Measurements from ENCODE around the gene LPP. TPM values are rescaled to one million over a fixed set of nuclear protein-coding genes. Genes with fewer than 3 reads are reported as not detected.
A peak's percentile ranks its signal among the peaks of the same experiment; 100 is the strongest.

LPP gene
- polyA plus RNA-seq, 3 donors: 22.8 to 30.0 (median 26.9) TPM

DNA sequence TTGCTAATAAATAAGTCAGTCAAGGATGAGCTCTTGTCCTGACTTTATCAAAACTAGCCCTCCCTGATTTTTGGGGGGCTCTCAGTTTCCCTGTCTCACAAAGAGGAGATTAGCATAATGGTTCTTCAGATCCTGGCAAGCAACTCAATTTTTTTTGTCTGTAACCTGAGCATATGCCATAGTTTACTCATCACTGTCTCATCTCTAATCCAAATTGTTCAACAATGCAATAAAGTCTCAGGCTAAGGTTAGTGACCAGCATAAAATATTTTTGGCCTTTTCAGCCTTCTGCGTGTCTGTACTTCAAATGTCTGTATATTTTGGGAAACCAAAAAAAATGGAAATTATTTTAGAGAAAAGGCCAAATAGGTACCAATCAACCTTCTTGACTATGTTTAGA, 552.2 kb downstream of the LPP start:
- DNase-seq: no peak

DNA sequence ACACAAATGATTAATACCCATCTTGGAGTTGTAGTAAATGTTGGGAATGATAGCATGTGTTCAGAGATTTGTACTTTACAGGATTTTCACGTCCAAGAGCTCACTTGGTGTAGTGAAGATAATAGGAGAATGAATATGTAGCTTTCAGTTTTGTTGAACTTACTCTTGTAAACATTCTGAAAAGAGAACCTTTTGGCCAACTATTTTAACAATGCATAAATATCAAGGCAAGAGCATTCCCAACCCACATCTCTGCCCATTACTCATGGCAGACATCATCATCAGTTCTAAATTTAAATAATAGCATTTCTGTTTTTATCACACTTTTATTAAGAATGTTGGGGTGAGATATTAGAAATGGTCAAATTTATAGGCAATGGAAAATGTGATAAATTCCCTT, 552.6 kb downstream of the LPP start:
- DNase-seq: no peak

DNA sequence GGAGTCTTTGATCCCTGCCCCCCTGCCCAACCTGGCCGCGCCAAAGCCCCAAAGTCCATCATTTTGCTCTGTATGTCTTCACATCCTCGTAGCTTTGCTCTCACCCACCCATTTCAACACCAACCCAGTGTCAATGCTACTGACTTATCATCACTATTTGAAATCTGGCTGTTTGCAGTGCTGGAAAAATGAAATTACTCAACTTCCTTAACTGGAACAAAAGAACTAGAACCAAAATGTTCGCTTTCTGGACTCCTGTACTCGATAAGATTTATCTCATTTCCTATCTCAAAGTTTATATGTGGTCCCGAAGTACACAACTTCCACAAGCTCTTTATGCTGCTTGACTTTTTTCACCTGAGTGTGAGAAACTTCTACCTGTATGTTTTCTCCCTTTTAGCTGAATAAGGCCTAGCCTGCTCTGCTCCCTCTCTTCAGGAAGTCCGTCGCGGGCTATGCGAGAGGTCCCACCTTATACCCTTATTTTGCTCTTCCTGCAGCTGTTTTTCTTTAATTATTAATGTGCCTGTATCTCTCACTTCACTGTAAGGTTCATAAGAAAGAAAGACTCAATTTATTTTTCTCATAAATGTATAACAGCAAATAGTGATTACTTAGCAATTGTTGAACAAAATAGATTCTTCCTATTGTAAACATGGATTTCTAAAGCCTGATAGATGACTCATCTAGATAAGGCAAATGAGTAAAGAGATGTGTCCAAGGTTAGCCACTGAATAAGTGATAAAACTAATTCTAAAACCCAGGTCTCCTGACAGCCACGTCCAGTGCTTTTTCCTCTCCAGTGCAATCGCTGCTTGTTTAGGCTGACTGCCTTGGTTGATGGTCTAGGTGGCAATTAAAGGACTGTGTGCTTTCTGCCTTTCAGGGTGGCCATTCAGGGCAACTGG, 553.7 kb downstream of the LPP start:
- DNase-seq: no peak

GRCh38 chr3:188711881-188712247, 557.9 kb downstream of the LPP start:
- no peak for DNase-seq

DNA sequence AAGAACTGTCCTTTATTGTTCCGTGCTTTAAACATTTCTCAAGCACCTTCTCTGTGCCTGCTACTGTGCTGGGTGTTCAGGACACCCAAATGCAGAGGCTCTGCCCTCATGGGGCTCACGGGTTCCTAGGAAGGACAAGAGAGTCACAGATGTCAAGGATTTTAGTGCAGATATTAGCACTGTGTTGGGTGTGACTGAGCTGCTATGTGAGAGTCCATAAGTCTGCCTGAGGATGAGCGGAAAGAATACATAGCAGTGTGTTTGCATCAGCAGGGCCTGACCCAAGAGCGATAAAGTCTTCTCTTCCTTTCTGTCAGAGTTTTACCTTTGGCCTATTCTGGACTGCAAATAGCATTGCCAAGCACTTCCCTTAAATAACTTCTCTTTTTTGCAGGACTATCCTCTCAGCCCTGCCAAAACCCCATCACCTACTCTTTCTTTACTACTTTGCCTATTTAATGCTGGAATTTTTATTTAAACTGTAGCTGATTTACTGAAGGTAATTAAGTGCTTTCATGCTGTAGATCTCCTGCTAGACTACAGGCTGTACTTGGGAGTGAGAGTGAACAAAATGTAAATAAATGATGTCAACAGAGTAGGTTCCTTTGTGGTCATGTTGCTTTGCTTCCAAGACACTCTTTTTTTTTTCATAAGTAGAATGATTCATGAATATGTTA, 558.4 kb downstream of the LPP start:
- DNase-seq: peak; percentile 28

- DNase-seq: no peak
Measured at GRCh38 chr3:188712991-188713390, 559.0 kb downstream of the LPP start.

DNA sequence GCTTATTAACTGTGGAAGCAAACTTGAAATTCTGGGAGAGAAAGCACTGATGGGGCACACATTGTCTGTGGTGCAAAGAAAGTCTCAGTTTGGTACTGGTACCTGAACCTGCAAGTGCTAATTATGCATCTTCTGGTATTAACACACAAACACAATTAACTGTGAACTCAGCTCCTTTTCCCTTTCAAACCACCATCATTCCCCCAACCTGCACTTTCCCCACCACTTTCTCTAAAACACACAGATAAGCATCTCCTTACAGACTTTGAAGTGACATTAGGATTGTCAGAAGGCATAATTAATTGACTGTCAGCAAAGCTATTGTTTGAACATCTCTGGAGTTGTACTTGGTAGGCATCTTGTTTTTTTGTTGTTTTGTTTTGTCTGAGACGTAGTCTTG, 565.6 kb downstream of the LPP start:
- no peak for DNase-seq

DNA sequence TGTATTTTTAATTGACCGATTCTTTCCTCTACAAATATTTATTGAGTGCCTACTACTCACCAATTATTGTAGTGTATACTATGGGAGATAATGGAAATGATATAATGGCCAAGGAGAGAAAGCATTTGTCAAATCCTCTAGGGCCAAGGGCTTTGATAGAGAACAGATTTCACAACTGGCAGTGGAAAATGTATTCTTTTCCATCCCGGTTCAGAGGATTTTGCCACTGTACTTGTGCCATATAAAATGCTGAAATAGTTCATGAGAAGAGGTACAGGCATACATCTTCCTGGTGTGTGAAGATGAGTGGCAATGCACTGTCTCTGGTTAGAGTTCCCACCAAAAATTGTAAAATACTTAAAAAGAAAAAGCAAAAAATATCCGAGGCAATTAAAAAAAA, 566.3 kb downstream of the LPP start:
- DNase-seq: no peak

GRCh38 chr3:188720636-188721035, 566.7 kb downstream of the LPP start:
- no peak for DNase-seq

GRCh38 chr3:188721312-188721711, 567.4 kb downstream of the LPP start:
- no peak for DNase-seq

DNA sequence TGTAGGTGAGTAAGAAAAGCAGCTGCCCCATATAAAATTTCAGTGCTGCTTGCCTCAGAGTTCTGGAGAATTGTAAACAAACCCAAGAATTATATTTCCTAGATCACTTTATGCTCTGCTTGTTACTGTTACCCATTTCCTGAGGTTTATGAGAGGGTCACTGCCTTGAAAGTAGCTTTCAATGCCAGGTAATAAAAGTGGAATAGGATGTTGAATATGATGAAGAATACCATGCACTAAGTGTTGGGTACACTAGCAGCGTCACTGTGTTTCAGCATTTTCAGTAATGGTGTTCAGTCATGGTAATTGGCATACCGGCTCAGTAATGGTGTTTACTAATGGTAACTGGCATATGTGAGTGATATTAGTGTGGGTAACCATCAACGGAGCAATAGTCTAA, 568.0 kb downstream of the LPP start:
- no peak for DNase-seq

DNA sequence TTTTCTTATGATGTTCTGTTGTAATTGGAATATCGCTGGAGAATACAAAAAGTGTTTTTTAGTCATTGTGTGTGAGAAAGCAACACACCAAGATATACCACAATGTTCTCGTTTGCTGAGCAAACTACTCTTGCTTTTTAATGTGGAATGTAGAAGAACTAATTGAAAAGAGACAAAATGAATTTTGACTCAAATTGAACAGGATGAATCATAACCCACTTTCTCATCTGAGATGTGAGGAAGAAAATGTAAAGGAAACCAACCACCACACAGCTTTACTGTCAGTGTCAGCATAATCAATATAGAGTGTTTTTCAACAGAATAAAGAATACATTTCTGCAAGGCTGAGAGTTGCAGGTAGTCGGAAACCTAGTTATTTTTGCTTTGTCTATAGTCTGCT, 569.0 kb downstream of the LPP start:
- DNase-seq: no peak

- no peak for DNase-seq
Measured at GRCh38 chr3:188727052-188727451, 573.1 kb downstream of the LPP start.

DNA sequence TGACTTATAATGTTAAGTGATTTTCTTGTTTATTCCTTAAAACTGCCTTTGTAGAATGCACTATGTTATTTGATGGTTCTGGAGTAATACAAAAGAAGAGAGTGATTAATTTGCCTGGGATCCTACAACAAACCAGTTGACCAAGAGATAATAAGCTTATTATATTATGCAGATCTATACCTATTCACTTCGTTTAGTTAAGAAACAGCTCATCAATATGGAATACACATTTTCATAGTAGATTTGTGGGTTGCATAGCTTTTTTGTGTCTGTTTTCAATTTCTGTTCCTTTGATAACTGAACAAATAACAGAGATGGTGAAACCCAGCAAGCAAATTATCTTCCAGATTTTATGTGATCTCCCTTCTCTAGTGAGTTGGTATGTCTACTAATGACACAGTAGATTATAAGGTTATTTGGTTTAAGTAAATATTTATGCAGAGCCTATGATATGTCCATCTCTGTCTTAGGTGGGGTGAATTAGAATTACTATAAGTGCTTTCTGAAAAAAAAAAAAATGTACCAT, 574.5 kb downstream of the LPP start:
- DNase-seq: no peak

DNA sequence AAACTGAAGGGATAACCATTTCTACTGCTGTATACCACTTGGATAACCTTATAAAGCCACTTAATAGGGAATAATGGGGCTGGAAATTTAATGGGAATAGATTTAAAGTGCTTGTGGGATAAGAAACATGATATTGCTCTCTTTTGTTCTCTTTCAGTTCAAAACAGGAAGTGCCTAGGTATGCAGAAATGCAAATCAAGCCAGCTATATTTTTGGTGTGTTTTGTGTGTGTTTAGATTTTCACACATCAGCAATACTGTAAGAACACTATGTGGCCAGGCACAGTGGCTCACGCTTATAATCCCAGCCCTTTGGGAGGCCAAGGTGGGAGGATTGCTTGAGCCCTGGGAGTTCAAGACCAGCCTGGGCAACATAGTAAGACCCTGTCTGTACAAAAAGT, 575.5 kb downstream of the LPP start:
- no peak for DNase-seq

GRCh38 chr3:188734395-188734794, 580.4 kb downstream of the LPP start:
- no peak for DNase-seq

DNA sequence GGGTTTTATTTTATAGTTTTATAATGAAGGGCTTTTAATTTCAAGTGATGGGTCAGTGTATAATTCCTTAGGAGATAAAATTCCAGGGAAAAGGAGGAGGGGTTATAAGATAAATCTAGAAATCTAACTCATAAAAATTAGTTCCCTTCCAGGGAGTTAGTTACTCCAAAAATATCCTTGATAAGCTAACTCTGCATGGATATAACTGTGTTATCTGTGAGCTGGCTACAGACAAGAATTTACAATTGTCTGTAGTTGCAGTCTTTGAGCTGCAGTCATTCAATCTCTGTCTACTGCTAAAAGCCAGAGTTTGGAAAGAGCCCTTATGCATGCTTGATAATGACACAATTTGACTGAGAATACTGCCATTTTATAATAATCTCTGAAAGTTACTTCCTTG, 585.6 kb downstream of the LPP start:
- DNase-seq: no peak

GRCh38 chr3:188740010-188740409, 586.1 kb downstream of the LPP start:
- DNase-seq: no peak

- DNase-seq: no peak
Measured at GRCh38 chr3:188742755-188743550, 589.0 kb downstream of the LPP start.

DNA sequence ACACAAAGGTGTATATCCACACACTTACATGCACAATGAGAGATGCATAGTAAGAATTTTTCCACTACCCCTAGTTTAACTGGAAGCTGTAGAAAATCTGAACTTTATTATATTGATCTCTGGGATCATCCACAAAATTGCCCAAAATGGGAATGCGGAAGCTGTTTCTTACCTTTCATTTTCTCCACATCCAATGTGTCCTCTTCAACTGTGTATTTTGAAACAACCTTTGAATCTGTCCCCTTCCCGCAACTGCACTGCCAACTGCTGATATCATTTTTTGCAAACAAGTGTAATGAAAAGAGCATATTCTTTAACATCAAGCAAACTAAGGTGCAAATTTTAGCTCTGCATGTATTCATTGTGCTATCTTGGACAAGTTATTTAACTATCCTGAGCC, 590.2 kb downstream of the LPP start:
- DNase-seq: no peak

DNA sequence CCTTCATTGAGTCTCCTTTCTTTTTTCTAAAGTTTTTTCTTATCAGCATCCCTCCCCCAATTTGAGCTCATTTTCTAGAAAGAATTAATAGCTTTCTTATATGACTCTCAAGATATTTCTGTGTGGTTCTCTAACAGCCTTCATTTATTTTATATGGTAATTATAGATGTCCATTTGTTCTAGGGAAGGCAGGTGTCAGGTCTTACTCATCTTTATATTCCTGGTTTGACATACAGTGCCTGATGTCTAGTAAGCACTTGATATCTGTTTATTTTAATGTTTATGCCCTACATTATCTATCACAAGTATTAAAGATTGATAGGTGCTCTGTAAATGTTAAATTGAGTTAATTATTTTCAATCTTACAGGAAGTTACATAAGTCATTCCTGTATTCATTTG, 591.1 kb downstream of the LPP start:
- no peak for DNase-seq

- DNase-seq: no peak
Measured at GRCh38 chr3:188746291-188746783, 592.4 kb downstream of the LPP start.
